Natural killer cell (primary cell): Measurements from ENCODE around the gene ASPHD1. TPM values are rescaled to one million over a fixed set of nuclear protein-coding genes. Genes with fewer than 3 reads are reported as not detected.
A peak's percentile ranks its signal among the peaks of the same experiment; 100 is the strongest.
"Not testable (repeated sequence)": the region's sequence is repeated elsewhere in the genome, so short reads cannot be mapped to it uniquely, and the experiment has no call there.

ENCODE experiments used
- ATAC-seq, 3 donors: fragments of 150-1000 bp in 2 of 3; fragments of 200-7000 bp in 1 of 3; cut with Tn5 transposase; 1 replicate in 1 of 3; 2 replicates in 2 of 3; pipeline ENCODE4 v1.10.0; 2021; ENCODE audit warnings: mild to moderate bottlenecking in 2 of 3, moderate library complexity in 2 of 3
- DNase-seq, 2 donors: peaks; one replicate each; pipeline versions ENCODE4 v3.0.0 to v3.0.0-alpha.2; 2013 to 2021; ENCODE audit warnings: mixed read lengths in 1 of 2
- H3K27ac ChIP-seq: one replicate; pipeline ENCODE4 v1.5.1; 2013; ENCODE audit warnings: mild to moderate bottlenecking, low read length
- H3K27me3 ChIP-seq: one replicate; pipeline ENCODE4 v1.6.1; 2013; ENCODE audit warnings: low read length; ENCODE audit not compliant: control insufficient read depth, insufficient read depth
- H3K36me3 ChIP-seq: one replicate; pipeline ENCODE4 v1.6.1; 2013; ENCODE audit warnings: low read length; ENCODE audit not compliant: control insufficient read depth, insufficient read depth
- H3K4me1 ChIP-seq: one replicate; pipeline ENCODE4 v1.6.1; 2013; ENCODE audit warnings: low read length; ENCODE audit not compliant: control insufficient read depth, insufficient read depth
- H3K4me3 ChIP-seq: one replicate; pipeline ENCODE4 v1.5.1; 2013; ENCODE audit warnings: low read length
- H3K9me3 ChIP-seq: one replicate; pipeline ENCODE4 v1.6.1; 2013; ENCODE audit warnings: low read length; ENCODE audit not compliant: control insufficient read depth, insufficient read depth
- H3K27ac Mint-ChIP-seq, 2 donors: one replicate each; pipeline ENCODE4 v1.8.0; 2022; ENCODE audit warnings: mild to moderate bottlenecking in 2 of 2, mixed read lengths in 2 of 2, moderate library complexity in 1 of 2
- H3K27me3 Mint-ChIP-seq, 2 donors: one replicate each; pipeline ENCODE4 v1.8.0; 2022; ENCODE audit warnings: low read depth in 2 of 2, mixed read lengths in 2 of 2
- H3K36me3 Mint-ChIP-seq: one replicate; pipeline ENCODE4 v1.8.0; 2022; ENCODE audit warnings: mixed read lengths
- H3K4me1 Mint-ChIP-seq, 2 donors: one replicate each; pipeline ENCODE4 v1.8.0; 2022; ENCODE audit warnings: mixed read lengths in 2 of 2
- H3K4me3 Mint-ChIP-seq: one replicate; pipeline ENCODE4 v1.8.0; 2022; ENCODE audit warnings: mild to moderate bottlenecking, moderate library complexity, mixed read lengths
- H3K9me3 Mint-ChIP-seq, 2 donors: one replicate each; pipeline ENCODE4 v1.8.0; 2022; ENCODE audit warnings: mixed read lengths in 2 of 2
- WGBS: methylation state at CpG from one replicate; pipeline ENCODE4 v1.1.7; 2013; ENCODE audit warnings: missing lambda C conversion rate; ENCODE audit not compliant: insufficient coverage; 5-methylcytosine and 5-hydroxymethylcytosine counted together
- intact Hi-C: fragments of 100-400 bp; cut with micrococcal nuclease; formaldehyde crosslinking; loops from one replicate; pipeline ENCODE4 v1.14.2; 2022
- total RNA-seq, 4 donors: library from RNA; stranded (reverse); fragments of 120-200 nt in 1 of 4; gene quantifications; one replicate each; pipeline versions ENCODE4 v1.2.3 to v1.2.4, GENCODE V29; 2013 to 2022
- TF ChIP-seq, protein P1 (sequence below): fragments of 200-600 bp; IDR thresholded peaks from one replicate; pipeline ENCODE4 v1.8.0; 2022; ENCODE audit warnings: antibody characterized with exemption

Gene ASPHD1
- total RNA-seq, 3 donors from 2014 or later (not counting 1 experiment from before 2014, with no cell fraction given), result not detected

DNA sequence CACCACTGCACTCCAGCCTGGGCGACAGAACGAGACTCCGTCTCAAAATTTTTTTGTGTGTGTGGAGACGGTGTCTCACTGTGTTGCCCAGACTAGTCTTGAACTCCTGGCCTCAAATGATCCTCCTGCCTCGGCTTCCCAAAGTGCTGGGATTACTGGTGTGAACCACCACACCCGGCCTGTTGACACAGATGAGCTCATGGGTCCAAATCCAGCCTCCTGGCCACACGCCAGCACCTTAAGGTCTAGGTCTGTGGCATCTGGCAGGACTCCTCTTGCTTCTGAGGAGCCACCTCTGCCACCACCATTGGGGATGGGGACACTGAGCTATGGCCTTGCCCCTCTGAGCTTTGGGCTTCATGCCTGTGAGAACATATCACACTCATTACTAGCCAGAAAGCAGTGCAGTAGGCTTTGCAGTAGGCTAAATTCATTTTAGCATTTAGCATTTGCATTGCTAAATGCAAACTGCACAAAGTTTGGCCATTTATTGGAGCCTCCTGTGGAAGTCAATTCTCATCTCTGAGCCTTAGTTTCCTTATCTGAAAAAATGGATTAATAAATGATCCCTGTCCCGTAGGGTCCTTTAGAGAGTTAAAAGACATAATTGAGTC is 31.8 kb upstream of the ASPHD1 start:
- Mint-ChIP-seq H3K27ac (no peak overlapping the region), H3K36me3 (no peaks in the 10 kb centered on the region), H3K9me3 (no peaks in the 10 kb centered on the region), H3K27me3 (peaks cover 0 to 4% of the 10 kb centered on the region in 2 donors), H3K4me1 (peaks cover 0 to 2% of the 10 kb centered on the region in 2 donors), H3K4me3 (no peak overlapping the region)
- H3K36me3 ChIP-seq, result no peaks in the 10 kb centered on the region
- peaks cover 5% of the 10 kb centered on the region for H3K4me1 ChIP-seq
- H3K4me3 ChIP-seq, result no peak overlapping the region
- TF ChIP-seq, protein P1, sequence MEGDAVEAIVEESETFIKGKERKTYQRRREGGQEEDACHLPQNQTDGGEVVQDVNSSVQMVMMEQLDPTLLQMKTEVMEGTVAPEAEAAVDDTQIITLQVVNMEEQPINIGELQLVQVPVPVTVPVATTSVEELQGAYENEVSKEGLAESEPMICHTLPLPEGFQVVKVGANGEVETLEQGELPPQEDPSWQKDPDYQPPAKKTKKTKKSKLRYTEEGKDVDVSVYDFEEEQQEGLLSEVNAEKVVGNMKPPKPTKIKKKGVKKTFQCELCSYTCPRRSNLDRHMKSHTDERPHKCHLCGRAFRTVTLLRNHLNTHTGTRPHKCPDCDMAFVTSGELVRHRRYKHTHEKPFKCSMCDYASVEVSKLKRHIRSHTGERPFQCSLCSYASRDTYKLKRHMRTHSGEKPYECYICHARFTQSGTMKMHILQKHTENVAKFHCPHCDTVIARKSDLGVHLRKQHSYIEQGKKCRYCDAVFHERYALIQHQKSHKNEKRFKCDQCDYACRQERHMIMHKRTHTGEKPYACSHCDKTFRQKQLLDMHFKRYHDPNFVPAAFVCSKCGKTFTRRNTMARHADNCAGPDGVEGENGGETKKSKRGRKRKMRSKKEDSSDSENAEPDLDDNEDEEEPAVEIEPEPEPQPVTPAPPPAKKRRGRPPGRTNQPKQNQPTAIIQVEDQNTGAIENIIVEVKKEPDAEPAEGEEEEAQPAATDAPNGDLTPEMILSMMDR, result no peak
- no peaks in the 10 kb centered on the region for H3K9me3 ChIP-seq
- intact Hi-C loops, result no loop called here
- H3K27me3 ChIP-seq, result no peaks in the 10 kb centered on the region
- WGBS, result 91% methylated on average over 8 of the region's 8 CpGs
- no peak overlapping the region for H3K27ac ChIP-seq
- DNase-seq (no peak), ATAC-seq (no peak)

DNA sequence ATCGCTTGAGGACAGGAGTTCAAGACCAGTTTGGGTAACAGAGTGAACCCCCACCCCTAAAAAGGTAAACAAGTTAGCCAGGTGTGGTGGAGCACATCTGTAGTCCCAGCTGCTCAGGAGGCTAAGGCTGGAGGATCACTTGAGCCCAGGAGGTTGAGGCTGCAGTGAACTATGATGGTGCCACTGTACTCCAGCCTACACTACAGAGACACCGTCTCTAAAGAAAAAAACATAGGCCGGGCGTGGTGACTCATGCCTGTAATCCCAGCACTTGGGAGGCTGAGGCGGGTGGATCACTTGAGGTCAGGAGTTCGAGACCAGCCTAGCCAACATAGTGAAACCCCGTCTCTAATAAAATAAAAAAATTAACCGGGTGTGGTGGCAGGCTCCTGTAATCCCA is 31.2 kb upstream of the ASPHD1 start:
- DNase-seq, H3K4me3 ChIP-seq, intact Hi-C loops, H3K4me1 Mint-ChIP-seq, H3K27ac Mint-ChIP-seq, H3K36me3 Mint-ChIP-seq, H3K36me3 ChIP-seq, H3K27ac ChIP-seq, H3K27me3 ChIP-seq, H3K9me3 ChIP-seq, H3K9me3 Mint-ChIP-seq, ATAC-seq, H3K4me3 Mint-ChIP-seq, H3K4me1 ChIP-seq, H3K27me3 Mint-ChIP-seq: not testable (repeated sequence)
- 87% methylated on average over 8 of the region's 8 CpGs for WGBS

DNA sequence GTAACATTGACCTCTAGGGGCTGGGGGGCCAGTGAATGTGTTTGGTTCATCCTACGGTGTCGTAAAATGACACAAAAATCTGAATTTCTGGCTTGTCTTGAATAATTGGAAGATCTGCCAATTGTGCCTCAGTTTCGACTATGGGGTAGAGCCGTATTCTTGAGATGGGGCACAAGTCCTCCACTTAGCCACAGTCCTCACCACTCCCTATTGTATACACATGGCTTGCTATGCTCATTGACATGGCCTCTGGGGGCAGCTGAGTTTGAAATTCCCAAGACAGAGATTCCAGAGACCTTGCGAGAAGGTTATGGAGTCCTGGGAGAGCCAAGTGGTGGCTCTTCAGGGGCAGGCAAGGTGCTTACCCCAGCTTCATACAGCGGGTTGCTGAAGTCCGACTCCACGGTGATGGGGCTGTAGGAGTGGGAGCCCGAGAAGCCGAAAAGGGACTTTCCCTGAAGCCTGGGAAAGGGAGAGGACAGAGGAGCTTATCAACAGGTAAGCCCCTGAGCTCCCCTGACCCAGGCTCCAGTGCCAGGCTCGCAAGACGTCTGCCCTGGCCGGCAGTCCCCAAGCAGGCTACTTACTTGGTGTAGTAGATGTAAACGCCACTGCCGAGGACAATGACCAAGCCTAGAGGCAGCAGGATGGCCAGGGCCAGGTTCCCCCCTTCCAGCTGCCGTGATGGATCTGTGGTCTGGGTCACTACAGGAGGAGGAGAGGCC is 28.3 kb upstream of the ASPHD1 start:
- intact Hi-C loops, result no loop called here
- H3K36me3 Mint-ChIP-seq, result no peaks in the 10 kb centered on the region
- H3K27me3 Mint-ChIP-seq, result peaks cover 7 to 11% of the 10 kb centered on the region in 2 donors
- no peaks in the 10 kb centered on the region for H3K9me3 Mint-ChIP-seq
- ATAC-seq (no peak), DNase-seq (no peak)
- 95% methylated on average over 16 of the region's 16 CpGs for WGBS
- H3K27ac Mint-ChIP-seq, result no peak overlapping the region
- Histone ChIP-seq H3K4me1 (peaks cover 10% of the 10 kb centered on the region), H3K4me3 (no peak overlapping the region), H3K27me3 (peaks cover 8% of the 10 kb centered on the region), H3K36me3 (no peaks in the 10 kb centered on the region), H3K27ac (no peak overlapping the region), H3K9me3 (no peaks in the 10 kb centered on the region)
- peaks cover 0 to 11% of the 10 kb centered on the region in 2 donors for H3K4me1 Mint-ChIP-seq
- TF ChIP-seq, protein P1, result no peak
- no peak overlapping the region for H3K4me3 Mint-ChIP-seq

DNA sequence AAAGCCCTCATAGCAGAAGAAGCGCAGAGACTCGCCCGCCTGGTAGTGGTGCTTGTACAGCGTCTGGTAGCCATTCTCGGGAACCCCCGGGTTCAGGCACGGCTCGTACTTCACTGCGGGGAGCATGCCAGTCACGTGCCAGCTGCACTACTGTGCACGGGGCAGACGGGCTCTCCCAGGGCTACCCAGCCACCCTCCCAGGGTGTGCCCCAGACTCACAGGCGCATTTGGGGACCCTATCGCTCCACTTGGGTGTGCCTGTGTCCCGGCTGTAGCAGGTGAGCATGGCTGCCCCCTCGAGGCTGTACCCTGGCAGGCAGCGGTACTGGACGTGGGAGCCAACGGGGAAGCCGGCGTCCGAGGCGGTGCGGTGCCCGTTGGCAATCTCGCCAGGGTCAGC is 27.0 kb upstream of the ASPHD1 start:
- Mint-ChIP-seq H3K36me3 (no peaks in the 10 kb centered on the region), H3K4me3 (no peak overlapping the region), H3K27me3 (peaks cover 18% of the 10 kb centered on the region in 2 donors), H3K9me3 (no peaks in the 10 kb centered on the region), H3K27ac (no peak overlapping the region), H3K4me1 (peaks cover 7 to 24% of the 10 kb centered on the region in 2 donors)
- WGBS, result 95% methylated on average over 26 of the region's 26 CpGs
- Histone ChIP-seq H3K36me3 (no peaks in the 10 kb centered on the region), H3K4me3 (no peak overlapping the region), H3K27me3 (peaks cover 20% of the 10 kb centered on the region), H3K27ac (no peak overlapping the region), H3K4me1 (peaks cover 18% of the 10 kb centered on the region), H3K9me3 (no peaks in the 10 kb centered on the region)
- TF ChIP-seq, protein P1, result no peak
- no peak for DNase-seq
- peak in 1 of 3 donors; percentile 15 for ATAC-seq
- intact Hi-C loops, result no loop called here
